ENCODE data around the gene PTH.

Gene PTH

GRCh38 chr11:13525257-13525656 is 29.5 kb upstream of the PTH start:
- no peak for DNase-seq
- no peak overlapping the region for H3K27ac ChIP-seq (ENCODE audit: low read length, poor library complexity, severe bottlenecking)
- H3K23ac ChIP-seq (ENCODE audit: low read length in 2 of 2) = no peak overlapping the region
- H3K4me2 ChIP-seq (ENCODE audit: low read length, poor library complexity, severe bottlenecking) = no peak overlapping the region
- no peak overlapping the region for H4K91ac ChIP-seq (ENCODE audit: low read length)
- H3K4me1 ChIP-seq (ENCODE audit: control insufficient read depth, insufficient read depth, low read depth, low read length) = no peaks in the 10 kb centered on the region
- no peak overlapping the region for H2BK5ac ChIP-seq (ENCODE audit: low read depth, low read length, poor library complexity, severe bottlenecking)
- no peak overlapping the region for H4K8ac ChIP-seq (ENCODE audit: low read length)
- H2BK120ac ChIP-seq (ENCODE audit: low read depth, low read length) = no peak overlapping the region
- no peak overlapping the region for H3K4me3 ChIP-seq (ENCODE audit: insufficient read depth in 1 of 2, low read depth in 1 of 2, low read length in 2 of 2)
- no peak overlapping the region for H3K9ac ChIP-seq (ENCODE audit: low read length)
- H3K36me3 ChIP-seq (ENCODE audit: control insufficient read depth in 1 of 2, insufficient read depth in 2 of 2, low read depth in 1 of 2, low read length in 2 of 2) = no peaks in the 10 kb centered on the region
- no peaks in the 10 kb centered on the region for H3K9me3 ChIP-seq (ENCODE audit: control insufficient read depth, low read length)
- H2BK12ac ChIP-seq (ENCODE audit: low read length in 2 of 2) = no peak overlapping the region
- H2AK5ac ChIP-seq (ENCODE audit: low read length, severe bottlenecking) = no peak overlapping the region
- no peaks in the 10 kb centered on the region for H3K27me3 ChIP-seq (ENCODE audit: control insufficient read depth in 1 of 2, insufficient read depth in 1 of 2, low read length in 2 of 2)
- WGBS = 73% methylated on average over 2 of the region's 2 CpGs
- H2BK15ac ChIP-seq (ENCODE audit: low read depth, poor library complexity, severe bottlenecking) = no peak overlapping the region
- H3K14ac ChIP-seq (ENCODE audit: low read length in 2 of 2) = no peak overlapping the region
- H2AFZ ChIP-seq (ENCODE audit: low read depth, low read length) = no peak overlapping the region
- no peak overlapping the region for H3K4ac ChIP-seq (ENCODE audit: low read depth in 1 of 2, low read length in 2 of 2)
- H3K18ac ChIP-seq (ENCODE audit: low read depth in 1 of 2, low read length in 2 of 2) = no peak overlapping the region
- H3K79me1 ChIP-seq (replicated peaks; ENCODE audit: low read length, poor library complexity, severe bottlenecking) = no peaks in the 10 kb centered on the region

DNA sequence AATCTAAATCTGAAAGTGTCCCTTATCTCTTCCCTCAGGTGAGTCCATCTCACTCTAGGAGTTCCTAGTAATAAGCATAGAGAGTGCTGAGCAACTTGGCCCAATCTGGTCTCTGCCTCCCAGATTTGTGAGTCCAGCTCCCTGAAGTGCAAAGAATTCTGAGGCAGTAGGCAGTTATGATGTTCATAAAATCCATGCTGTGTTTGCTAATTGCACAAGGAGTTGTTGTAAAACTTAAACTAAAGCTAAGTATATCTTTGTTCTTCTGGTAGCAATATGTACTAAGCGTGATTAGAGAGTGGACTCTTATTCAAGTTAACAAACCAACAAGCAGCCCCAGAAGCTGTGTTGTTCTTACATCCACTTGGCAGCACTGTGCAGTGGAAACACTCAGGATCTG is 7.6 kb upstream of the PTH start:
- H3K9ac ChIP-seq (ENCODE audit: low read length) = no peak overlapping the region
- H2AK5ac ChIP-seq (ENCODE audit: low read length, severe bottlenecking) = no peak overlapping the region
- no peak overlapping the region for H3K18ac ChIP-seq (ENCODE audit: low read depth in 1 of 2, low read length in 2 of 2)
- no peak overlapping the region for H3K4ac ChIP-seq (ENCODE audit: low read depth in 1 of 2, low read length in 2 of 2)
- peaks cover 0 to 10% of the 10 kb centered on the region in 2 experiments for H3K27me3 ChIP-seq (ENCODE audit: control insufficient read depth in 1 of 2, insufficient read depth in 1 of 2, low read length in 2 of 2)
- H4K8ac ChIP-seq (ENCODE audit: low read length) = no peak overlapping the region
- no peak overlapping the region for H2BK15ac ChIP-seq (ENCODE audit: low read depth, poor library complexity, severe bottlenecking)
- WGBS = 50% methylated on average over 1 of the region's 1 CpG
- H3K4me2 ChIP-seq (ENCODE audit: low read length, poor library complexity, severe bottlenecking) = no peak overlapping the region
- no peak overlapping the region for H2BK5ac ChIP-seq (ENCODE audit: low read depth, low read length, poor library complexity, severe bottlenecking)
- H2BK120ac ChIP-seq (ENCODE audit: low read depth, low read length) = no peak overlapping the region
- no peak overlapping the region for H4K91ac ChIP-seq (ENCODE audit: low read length)
- no peak overlapping the region for H3K4me3 ChIP-seq (ENCODE audit: insufficient read depth in 1 of 2, low read depth in 1 of 2, low read length in 2 of 2)
- H3K36me3 ChIP-seq (ENCODE audit: control insufficient read depth in 1 of 2, insufficient read depth in 2 of 2, low read depth in 1 of 2, low read length in 2 of 2) = no peaks in the 10 kb centered on the region
- H3K23ac ChIP-seq (ENCODE audit: low read length in 2 of 2) = no peak overlapping the region
- no peak for DNase-seq
- no peaks in the 10 kb centered on the region for H3K9me3 ChIP-seq (ENCODE audit: control insufficient read depth, low read length)
- no peak overlapping the region for H2AFZ ChIP-seq (ENCODE audit: low read depth, low read length)
- no peaks in the 10 kb centered on the region for H3K79me1 ChIP-seq (replicated peaks; ENCODE audit: low read length, poor library complexity, severe bottlenecking)
- no peak overlapping the region for H3K27ac ChIP-seq (ENCODE audit: low read length, poor library complexity, severe bottlenecking)
- H3K4me1 ChIP-seq (ENCODE audit: control insufficient read depth, insufficient read depth, low read depth, low read length) = no peaks in the 10 kb centered on the region
- H2BK12ac ChIP-seq (ENCODE audit: low read length in 2 of 2) = no peak overlapping the region
- H3K14ac ChIP-seq (ENCODE audit: low read length in 2 of 2) = no peak overlapping the region

DNA sequence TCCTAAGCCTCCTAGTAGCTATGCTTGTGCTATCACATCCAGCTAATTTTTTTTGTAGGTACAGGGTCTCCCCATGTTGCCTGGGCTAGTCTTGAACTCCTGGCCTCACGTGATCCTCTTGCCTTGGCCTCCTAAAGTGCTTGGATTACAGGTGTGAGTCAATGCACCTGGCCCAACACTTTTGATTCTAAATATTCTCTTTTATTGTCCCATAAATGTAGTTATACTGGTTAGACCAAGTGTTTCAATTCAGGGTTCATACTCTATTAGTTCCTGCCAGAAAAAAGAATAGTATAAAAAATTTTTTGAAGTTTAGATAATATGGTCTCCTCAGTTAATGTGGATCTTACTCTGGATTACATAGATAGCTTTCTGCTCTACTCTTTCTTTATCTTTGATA is 6.7 kb upstream of the PTH start:
- Histone ChIP-seq H2BK15ac (ENCODE audit: low read depth, poor library complexity, severe bottlenecking) (no peak overlapping the region), H3K18ac (ENCODE audit: low read depth in 1 of 2, low read length in 2 of 2) (no peak overlapping the region), H3K4ac (ENCODE audit: low read depth in 1 of 2, low read length in 2 of 2) (no peak overlapping the region), H3K79me1 (replicated peaks; ENCODE audit: low read length, poor library complexity, severe bottlenecking) (no peaks in the 10 kb centered on the region), H3K4me1 (ENCODE audit: control insufficient read depth, insufficient read depth, low read depth, low read length) (no peaks in the 10 kb centered on the region), H2AK5ac (ENCODE audit: low read length, severe bottlenecking) (no peak overlapping the region), H3K36me3 (ENCODE audit: control insufficient read depth in 1 of 2, insufficient read depth in 2 of 2, low read depth in 1 of 2, low read length in 2 of 2) (no peaks in the 10 kb centered on the region), H3K9me3 (ENCODE audit: control insufficient read depth, low read length) (no peaks in the 10 kb centered on the region), H3K4me2 (ENCODE audit: low read length, poor library complexity, severe bottlenecking) (no peak overlapping the region), H3K27ac (ENCODE audit: low read length, poor library complexity, severe bottlenecking) (no peak overlapping the region), H3K9ac (ENCODE audit: low read length) (no peak overlapping the region), H3K23ac (ENCODE audit: low read length in 2 of 2) (no peak overlapping the region), H2BK12ac (ENCODE audit: low read length in 2 of 2) (no peak overlapping the region), H3K14ac (ENCODE audit: low read length in 2 of 2) (no peak overlapping the region), H2AFZ (ENCODE audit: low read depth, low read length) (no peak overlapping the region), H3K4me3 (ENCODE audit: insufficient read depth in 1 of 2, low read depth in 1 of 2, low read length in 2 of 2) (no peak overlapping the region), H2BK120ac (ENCODE audit: low read depth, low read length) (no peak overlapping the region), H3K27me3 (ENCODE audit: control insufficient read depth in 1 of 2, insufficient read depth in 1 of 2, low read length in 2 of 2) (peaks cover 0 to 10% of the 10 kb centered on the region in 2 experiments), H4K8ac (ENCODE audit: low read length) (no peak overlapping the region), H4K91ac (ENCODE audit: low read length) (no peak overlapping the region), H2BK5ac (ENCODE audit: low read depth, low read length, poor library complexity, severe bottlenecking) (no peak overlapping the region)
- 40% methylated on average over 1 of the region's 1 CpG for WGBS
- no peak for DNase-seq

- H3K4me3 ChIP-seq (ENCODE audit: insufficient read depth in 1 of 2, low read depth in 1 of 2, low read length in 2 of 2) = no peak overlapping the region
- no peak overlapping the region for H3K18ac ChIP-seq (ENCODE audit: low read depth in 1 of 2, low read length in 2 of 2)
- H2BK120ac ChIP-seq (ENCODE audit: low read depth, low read length) = no peak overlapping the region
- no peak overlapping the region for H3K14ac ChIP-seq (ENCODE audit: low read length in 2 of 2)
- H4K8ac ChIP-seq (ENCODE audit: low read length) = no peak overlapping the region
- H2AK5ac ChIP-seq (ENCODE audit: low read length, severe bottlenecking) = no peak overlapping the region
- no peak overlapping the region for H3K27ac ChIP-seq (ENCODE audit: low read length, poor library complexity, severe bottlenecking)
- H2BK12ac ChIP-seq (ENCODE audit: low read length in 2 of 2) = no peak overlapping the region
- no peak for DNase-seq
- no peak overlapping the region for H2BK5ac ChIP-seq (ENCODE audit: low read depth, low read length, poor library complexity, severe bottlenecking)
- no peak overlapping the region for H3K23ac ChIP-seq (ENCODE audit: low read length in 2 of 2)
- no peaks in the 10 kb centered on the region for H3K79me1 ChIP-seq (replicated peaks; ENCODE audit: low read length, poor library complexity, severe bottlenecking)
- 34% methylated on average over 3 of the region's 3 CpGs for WGBS
- no peak overlapping the region for H3K4me2 ChIP-seq (ENCODE audit: low read length, poor library complexity, severe bottlenecking)
- H2AFZ ChIP-seq (ENCODE audit: low read depth, low read length) = no peak overlapping the region
- H4K91ac ChIP-seq (ENCODE audit: low read length) = no peak overlapping the region
- no peak overlapping the region for H3K4ac ChIP-seq (ENCODE audit: low read depth in 1 of 2, low read length in 2 of 2)
- peaks cover 0 to 10% of the 10 kb centered on the region in 2 experiments for H3K27me3 ChIP-seq (ENCODE audit: control insufficient read depth in 1 of 2, insufficient read depth in 1 of 2, low read length in 2 of 2)
- no peak overlapping the region for H3K9ac ChIP-seq (ENCODE audit: low read length)
- H2BK15ac ChIP-seq (ENCODE audit: low read depth, poor library complexity, severe bottlenecking) = no peak overlapping the region
- H3K4me1 ChIP-seq (ENCODE audit: control insufficient read depth, insufficient read depth, low read depth, low read length) = no peaks in the 10 kb centered on the region
- H3K36me3 ChIP-seq (ENCODE audit: control insufficient read depth in 1 of 2, insufficient read depth in 2 of 2, low read depth in 1 of 2, low read length in 2 of 2) = no peaks in the 10 kb centered on the region
- no peaks in the 10 kb centered on the region for H3K9me3 ChIP-seq (ENCODE audit: control insufficient read depth, low read length)
These were observed 1.7 kb downstream of the PTH start for GRCh38 chr11:13494051-13494450.
